ENCODE measurements around the gene LPAR3. TPM values are rescaled to one million over a fixed set of nuclear protein-coding genes. Genes with fewer than 3 reads are reported as not detected.

The LPAR3 gene
- total and polyA plus RNA-seq, 2 of the 4 experiments (the other 2 are of a cell fraction), result 0.09 to 0.18 TPM

GRCh38 chr1:84840346-84840745 lies 52.7 kb downstream of the LPAR3 start:
- no peak for ATAC-seq (ENCODE audit: low read depth)
- peaks cover 13% of the 10 kb centered on the region for H3K27me3 ChIP-seq (ENCODE audit: control insufficient read depth, insufficient read depth, low read length)
- H3K79me1 ChIP-seq (ENCODE audit: low read depth in 1 of 2, low read length in 2 of 2), result no peaks in the 10 kb centered on the region
- H3K4me2 ChIP-seq (ENCODE audit: low read depth, low read length), result no peak overlapping the region
- H3K9me1 ChIP-seq (ENCODE audit: insufficient read depth, low read length), result no peaks in the 10 kb centered on the region
- in situ Hi-C loops (cut with MboI; ENCODE audit: low sequenced_read_pairs), result no loop called here
- H3K4ac ChIP-seq (ENCODE audit: low read depth, low read length), result no peak overlapping the region
- H3K23ac ChIP-seq (ENCODE audit: low read depth, low read length), result no peak overlapping the region
- H2BK5ac ChIP-seq (ENCODE audit: low read depth, low read length, poor library complexity, severe bottlenecking), result no peak overlapping the region
- H3K4me1 ChIP-seq (ENCODE audit: control insufficient read depth, insufficient read depth, low read length), result no peaks in the 10 kb centered on the region; the same call in 1 of the 2 replicates
- no peak overlapping the region for H2AK5ac ChIP-seq (ENCODE audit: low read depth, low read length)
- no peak overlapping the region for H3K14ac ChIP-seq (replicated peaks; ENCODE audit: low read depth, low read length)
- no peak for TF ChIP-seq BHLHE40 (IDR thresholded peaks at IDR 0.05; ENCODE audit: low read depth, low read length)
- TF ChIP-seq MAZ (IDR thresholded peaks at IDR 0.05; ENCODE audit: borderline replicate concordance, low read depth, low read length), result no peak
- no peak for TF ChIP-seq FOS (IDR thresholded peaks at IDR 0.05; ENCODE audit: low read depth, low read length)
- TF ChIP-seq POLR2A (IDR thresholded peaks at IDR 0.05; ENCODE audit: low read depth, low read length), result no peak
- no peak for TF ChIP-seq CHD1 (IDR thresholded peaks at IDR 0.05; ENCODE audit: low read depth, low read length)
- no peak for TF ChIP-seq CEBPB (IDR thresholded peaks at IDR 0.05; ENCODE audit: low read depth, low read length)
- TF ChIP-seq RFX5 (IDR thresholded peaks at IDR 0.05; ENCODE audit: low read depth, low read length), result no peak
- TF ChIP-seq NFE2L2 (IDR thresholded peaks at IDR 0.05; ENCODE audit: low read depth, low read length), result no peak
- TF ChIP-seq MAFK (IDR thresholded peaks at IDR 0.05; ENCODE audit: low read depth, low read length), result no peak
- TF ChIP-seq MXI1 (IDR thresholded peaks at IDR 0.05; ENCODE audit: borderline replicate concordance, low read depth, low read length), result no peak
- TF ChIP-seq ELK1 (IDR thresholded peaks at IDR 0.05; ENCODE audit: borderline replicate concordance, low read depth, low read length), result no peak
- H3K27ac ChIP-seq (ENCODE audit: insufficient read depth, low read length), result no peak overlapping the region
- no peak overlapping the region for H4K8ac ChIP-seq (ENCODE audit: low read depth in 2 of 2, low read length in 2 of 2)
- no peak overlapping the region for H2AFZ ChIP-seq (replicated peaks; ENCODE audit: low read length, poor library complexity)
- dilution Hi-C loops (cut with HindIII; ENCODE audit: low sequenced_read_pairs, unreplicated experiment), result no loop called here
- H3K4me3 ChIP-seq (ENCODE audit: insufficient read depth, low read depth, low read length), result no peak overlapping the region
- no peak overlapping the region for H4K91ac ChIP-seq (ENCODE audit: insufficient read depth, low read depth, low read length)
- no peak overlapping the region for H2BK20ac ChIP-seq (ENCODE audit: low read depth, low read length)
- intact Hi-C loops (cut with micrococcal nuclease), result no loop called here
- CTCF ChIA-PET, result interaction anchor here (1.2 kb wide), 1 partner anchor 68 kb away, joined by 5 read pairs; no protein-coding TSS in a partner anchor
- H3K9me3 ChIP-seq (ENCODE audit: control insufficient read depth, insufficient read depth, low read length), result no peaks in the 10 kb centered on the region; the same call in 1 of the 2 replicates
- H3K36me3 ChIP-seq (ENCODE audit: control insufficient read depth, insufficient read depth, low read length), result no peaks in the 10 kb centered on the region
- no peak overlapping the region for H3K9ac ChIP-seq (ENCODE audit: low read depth, low read length)
- H4K5ac ChIP-seq (ENCODE audit: low read depth, low read length), result no peak overlapping the region
- H2AK9ac ChIP-seq (replicated peaks; ENCODE audit: low read depth, low read length, poor library complexity), result no peak overlapping the region
- no peak overlapping the region for H2BK120ac ChIP-seq (ENCODE audit: low read depth, low read length)
- peak; percentile 30 for DNase-seq
- H2BK15ac ChIP-seq (ENCODE audit: low read depth, low read length), result no peak overlapping the region
- H4K20me1 ChIP-seq (ENCODE audit: insufficient read depth, low read length), result no peaks in the 10 kb centered on the region
- no peak overlapping the region for H3K56ac ChIP-seq (ENCODE audit: extremely low read depth, insufficient read depth, low read length)
- BruUV-seq (replicated peaks), result no TSS peak
- no peak overlapping the region for H3K18ac ChIP-seq (ENCODE audit: low read depth, low read length)
- POLR2A ChIA-PET (ENCODE audit: unreplicated experiment), result no interaction called here

Measured in IMR-90 (cell line).